Hepatocyte (in vitro differentiated cells): Measurements from ENCODE around the gene HEYL. TPM values are rescaled to one million over a fixed set of nuclear protein-coding genes. Genes with fewer than 3 reads are reported as not detected.

Experiments used
- DNase-seq: peaks from one replicate; pipeline ENCODE4 v3.0.0-alpha.2; 2016; ENCODE audit warnings: low spot score
- H2AFZ ChIP-seq: fragments of 200-600 bp; sonication (generic); 2 replicates; pipeline ENCODE4 v1.6.0; 2016; ENCODE audit warnings: antibody characterized with exemption, mild to moderate bottlenecking
- H3K27ac ChIP-seq: fragments of 200-600 bp; sonication (generic); 2 replicates; pipeline ENCODE4 v1.5.1; 2016; ENCODE audit warnings: mild to moderate bottlenecking
- H3K27me3 ChIP-seq: fragments of 200-600 bp; sonication (generic); 2 replicates; pipeline ENCODE4 v1.6.1; 2016
- H3K36me3 ChIP-seq: fragments of 200-600 bp; sonication (generic); replicated peaks from 2 replicates; pipeline ENCODE4 v1.5.1; 2016; ENCODE audit warnings: low read depth; ENCODE audit not compliant: insufficient read depth
- H3K4me1 ChIP-seq: fragments of 200-600 bp; sonication (generic); 2 replicates; pipeline ENCODE4 v1.5.1; 2016; ENCODE audit warnings: mild to moderate bottlenecking, moderate library complexity; ENCODE audit not compliant: insufficient read depth
- H3K4me2 ChIP-seq: fragments of 200-600 bp; sonication (generic); 2 replicates; pipeline ENCODE4 v1.6.0; 2016
- H3K4me3 ChIP-seq: fragments of 200-600 bp; sonication (generic); 2 replicates; pipeline ENCODE4 v1.5.1; 2016; ENCODE audit warnings: mild to moderate bottlenecking
- H3K79me2 ChIP-seq: fragments of 200-600 bp; sonication (generic); 2 replicates; pipeline ENCODE4 v1.6.0; 2017; ENCODE audit warnings: mild to moderate bottlenecking
- H3K9me2 ChIP-seq: fragments of 200-600 bp; sonication (generic); replicated peaks from 2 replicates; pipeline ENCODE4 v1.6.0; 2017; ENCODE audit warnings: mild to moderate bottlenecking; ENCODE audit not compliant: insufficient read depth
- H3K9me3 ChIP-seq: fragments of 200-600 bp; sonication (generic); 2 replicates; pipeline ENCODE4 v1.5.1; 2016; ENCODE audit warnings: low read depth, mild to moderate bottlenecking
- H4K20me1 ChIP-seq: fragments of 200-600 bp; sonication (generic); 2 replicates; pipeline ENCODE4 v1.6.0; 2016; ENCODE audit warnings: mild to moderate bottlenecking; ENCODE audit not compliant: insufficient read depth, poor library complexity, severe bottlenecking
- CTCF ChIP-seq: fragments of 200-600 bp; sonication (generic); IDR thresholded peaks from 2 replicates; pipeline ENCODE4 v1.5.1; 2016; ENCODE audit warnings: antibody characterized with exemption, mild to moderate bottlenecking; ENCODE audit not compliant: poor library complexity
- EZH2 ChIP-seq: fragments of 200-600 bp; sonication (generic); IDR thresholded peaks from 2 replicates; pipeline ENCODE4 v1.6.1; 2016; ENCODE audit warnings: antibody characterized with exemption, mild to moderate bottlenecking, borderline replicate concordance
- EZH2phosphoT487 ChIP-seq: fragments of 200-600 bp; sonication (generic); IDR thresholded peaks from one replicate; pipeline ENCODE4 v1.6.1; 2018; ENCODE audit warnings: antibody characterized with exemption, mild to moderate bottlenecking, low read depth, moderate library complexity; ENCODE audit not compliant: unreplicated experiment, severe bottlenecking
- WGBS: methylation state at CpG from one replicate; pipeline ENCODE4 v1.1.6; 2016; ENCODE audit warnings: low lambda C conversion rate; ENCODE audit errors: missing lambda C conversion rate; 5-methylcytosine and 5-hydroxymethylcytosine counted together
- polyA plus RNA-seq: library from polyadenylated mRNA; unstranded; fragments of >200 nt; fragmentation: Nextera tagmentation; extraction: Ambion mirVana; gene quantifications from 2 replicates; pipeline ENCODE4 v1.2.1, GENCODE V29; 2016
- total RNA-seq: library from RNA; depleted of rRNA; stranded (reverse); fragments of >200 nt; gene quantifications from 2 replicates; pipeline ENCODE4 v1.2.3, GENCODE V29; 2014

Gene HEYL
- total and polyA plus RNA-seq, 2 experiments from 2014 or later, result 10.9 to 24.8 TPM

GRCh38 chr1:39668894-39669293 is 29.5 kb upstream of the HEYL start:
- TF ChIP-seq CTCF, result no peak
- no peak for TF ChIP-seq EZH2
- no peak for TF ChIP-seq EZH2phosphoT487
- Histone ChIP-seq H3K4me3 (no peak overlapping the region), H4K20me1 (no peaks in the 10 kb centered on the region), H2AFZ (no peak overlapping the region), H3K79me2 (no peaks in the 10 kb centered on the region), H3K36me3 (no peaks in the 10 kb centered on the region), H3K9me2 (no peaks in the 10 kb centered on the region), H3K4me1 (peaks cover 6% of the 10 kb centered on the region), H3K27me3 (peaks cover 71% of the 10 kb centered on the region), H3K9me3 (no peaks in the 10 kb centered on the region), H3K4me2 (no peak overlapping the region), H3K27ac (no peak overlapping the region)
- DNase-seq, result no peak
- WGBS, result 89% methylated on average over 3 of the region's 3 CpGs

DNA sequence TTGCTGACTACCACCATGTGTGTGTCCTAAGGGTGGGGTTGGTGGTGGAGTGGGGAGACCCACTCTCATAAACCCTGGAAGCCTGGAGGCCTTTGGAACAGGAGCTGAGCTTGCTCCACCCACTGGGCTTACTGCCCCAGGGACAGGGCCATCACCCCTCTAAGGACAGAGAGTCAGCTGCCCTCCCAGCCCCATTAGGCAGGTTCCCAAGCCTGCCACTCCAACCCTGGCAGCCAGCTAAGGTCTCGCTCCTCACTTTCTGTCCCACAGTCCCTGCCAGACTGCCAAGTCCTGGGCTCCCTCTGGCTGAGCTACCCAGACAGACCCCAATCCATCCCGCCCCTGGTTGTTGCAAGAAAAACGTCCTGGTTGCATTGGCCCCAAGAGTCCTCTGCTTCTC is 28.7 kb upstream of the HEYL start:
- Histone ChIP-seq H3K79me2 (no peaks in the 10 kb centered on the region), H3K27me3 (peaks cover 63% of the 10 kb centered on the region), H3K4me1 (peaks cover 6% of the 10 kb centered on the region), H2AFZ (no peak overlapping the region), H3K4me3 (no peak overlapping the region), H3K27ac (no peak overlapping the region), H4K20me1 (no peaks in the 10 kb centered on the region), H3K4me2 (no peak overlapping the region), H3K9me2 (no peaks in the 10 kb centered on the region), H3K36me3 (no peaks in the 10 kb centered on the region), H3K9me3 (no peaks in the 10 kb centered on the region)
- DNase-seq, result no peak
- WGBS, result 79% methylated on average over 3 of the region's 3 CpGs
- no peak for TF ChIP-seq EZH2
- TF ChIP-seq CTCF, result no peak
- TF ChIP-seq EZH2phosphoT487, result no peak

- Histone ChIP-seq H3K9me3 (no peaks in the 10 kb centered on the region), H3K36me3 (no peaks in the 10 kb centered on the region), H3K4me3 (no peak overlapping the region), H3K4me2 (no peak overlapping the region), H3K4me1 (peaks cover 3% of the 10 kb centered on the region), H4K20me1 (no peaks in the 10 kb centered on the region), H2AFZ (no peak overlapping the region), H3K27me3 (peaks cover 51% of the 10 kb centered on the region), H3K79me2 (no peaks in the 10 kb centered on the region), H3K27ac (no peak overlapping the region), H3K9me2 (no peaks in the 10 kb centered on the region)
- 88% methylated on average over 3 of the region's 3 CpGs for WGBS
- TF ChIP-seq EZH2 (no peak), CTCF (no peak), EZH2phosphoT487 (no peak)
- DNase-seq, result no peak
Measured at GRCh38 chr1:39666772-39667171, 27.3 kb upstream of the HEYL start.

DNA sequence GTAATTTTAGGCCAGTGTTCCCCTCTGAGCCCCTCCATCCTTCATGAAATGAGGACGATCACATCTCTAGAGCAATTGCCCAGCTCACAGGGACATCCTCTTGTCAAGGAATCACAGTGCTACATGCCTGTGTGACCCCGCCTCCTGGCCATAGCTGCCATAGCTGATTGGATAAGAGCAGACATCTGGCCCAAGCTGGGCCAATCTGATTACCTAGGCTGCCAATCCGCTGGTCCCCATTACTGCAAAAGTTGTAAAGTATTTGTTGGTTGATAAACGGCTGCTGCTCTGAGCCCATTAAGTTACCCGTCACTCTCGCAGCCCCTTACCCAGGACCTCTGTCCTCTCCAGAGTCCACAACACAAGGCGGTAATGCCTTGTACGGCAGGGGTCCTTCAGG is 24.1 kb upstream of the HEYL start:
- TF ChIP-seq EZH2, result no peak
- no peak for TF ChIP-seq CTCF
- no peak for TF ChIP-seq EZH2phosphoT487
- H3K27ac ChIP-seq, result no peak overlapping the region
- no peak overlapping the region for H3K4me2 ChIP-seq
- H3K9me3 ChIP-seq, result no peaks in the 10 kb centered on the region
- no peak for DNase-seq
- peaks cover 21% of the 10 kb centered on the region for H3K27me3 ChIP-seq
- no peaks in the 10 kb centered on the region for H4K20me1 ChIP-seq
- H3K79me2 ChIP-seq, result no peaks in the 10 kb centered on the region
- H2AFZ ChIP-seq, result no peak overlapping the region
- 74% methylated on average over 8 of the region's 8 CpGs for WGBS
- H3K4me3 ChIP-seq, result no peak overlapping the region
- no peaks in the 10 kb centered on the region for H3K4me1 ChIP-seq
- no peaks in the 10 kb centered on the region for H3K9me2 ChIP-seq
- no peaks in the 10 kb centered on the region for H3K36me3 ChIP-seq
